ENCODE data around the gene SH3TC2. TPM values are rescaled to one million over a fixed set of nuclear protein-coding genes. Genes with fewer than 3 reads are reported as not detected.

The SH3TC2 gene
- total RNA-seq, 1 donor from 2014 or later: 0.25 TPM

GRCh38 chr5:149028984-149029383 lies 33.9 kb downstream of the SH3TC2 start:
- H3K9me3 Mint-ChIP-seq (ENCODE audit: unreplicated experiment): peaks cover 2% of the 10 kb centered on the region
- no peak overlapping the region for H3K4me3 Mint-ChIP-seq (ENCODE audit: unreplicated experiment)
- TF ChIP-seq CTCF (IDR thresholded peaks at IDR 0.05; ENCODE audit: partially characterized antibody, unreplicated experiment): no peak
- no peak overlapping the region for H3K27ac Mint-ChIP-seq (ENCODE audit: unreplicated experiment)
- no peak for DNase-seq
- H3K27me3 Mint-ChIP-seq (ENCODE audit: unreplicated experiment): peaks cover 5% of the 10 kb centered on the region
- H3K4me1 Mint-ChIP-seq (ENCODE audit: low read depth, unreplicated experiment): no peaks in the 10 kb centered on the region
- no peaks in the 10 kb centered on the region for H3K36me3 Mint-ChIP-seq (ENCODE audit: unreplicated experiment)

- H3K36me3 Mint-ChIP-seq (ENCODE audit: unreplicated experiment): no peaks in the 10 kb centered on the region
- no peak for TF ChIP-seq CTCF (IDR thresholded peaks at IDR 0.05; ENCODE audit: partially characterized antibody, unreplicated experiment)
- H3K27ac Mint-ChIP-seq (ENCODE audit: unreplicated experiment): no peak overlapping the region
- no peak overlapping the region for H3K4me3 Mint-ChIP-seq (ENCODE audit: unreplicated experiment)
- peaks cover 5% of the 10 kb centered on the region for H3K27me3 Mint-ChIP-seq (ENCODE audit: unreplicated experiment)
- no peaks in the 10 kb centered on the region for H3K4me1 Mint-ChIP-seq (ENCODE audit: low read depth, unreplicated experiment)
- DNase-seq: no peak
- peaks cover 2% of the 10 kb centered on the region for H3K9me3 Mint-ChIP-seq (ENCODE audit: unreplicated experiment)
These were observed 34.7 kb downstream of the SH3TC2 start for GRCh38 chr5:149028161-149028560.

GRCh38 chr5:149027636-149028035 lies 35.2 kb downstream of the SH3TC2 start:
- Mint-ChIP-seq H3K27ac (ENCODE audit: unreplicated experiment) (no peak overlapping the region), H3K27me3 (ENCODE audit: unreplicated experiment) (peaks cover 5% of the 10 kb centered on the region), H3K4me1 (ENCODE audit: low read depth, unreplicated experiment) (no peaks in the 10 kb centered on the region), H3K36me3 (ENCODE audit: unreplicated experiment) (no peaks in the 10 kb centered on the region), H3K4me3 (ENCODE audit: unreplicated experiment) (no peak overlapping the region), H3K9me3 (ENCODE audit: unreplicated experiment) (peaks cover 2% of the 10 kb centered on the region)
- DNase-seq: no peak
- TF ChIP-seq CTCF (IDR thresholded peaks at IDR 0.05; ENCODE audit: partially characterized antibody, unreplicated experiment): no peak

- DNase-seq: no peak
- H3K27ac Mint-ChIP-seq (ENCODE audit: unreplicated experiment): no peak overlapping the region
- H3K27me3 Mint-ChIP-seq (ENCODE audit: unreplicated experiment): peaks cover 2% of the 10 kb centered on the region
- no peak for TF ChIP-seq CTCF (IDR thresholded peaks at IDR 0.05; ENCODE audit: partially characterized antibody, unreplicated experiment)
- H3K4me1 Mint-ChIP-seq (ENCODE audit: low read depth, unreplicated experiment): peaks cover under 1% of the 10 kb centered on the region
- H3K4me3 Mint-ChIP-seq (ENCODE audit: unreplicated experiment): no peak overlapping the region
- H3K36me3 Mint-ChIP-seq (ENCODE audit: unreplicated experiment): no peaks in the 10 kb centered on the region
- H3K9me3 Mint-ChIP-seq (ENCODE audit: unreplicated experiment): peaks cover 2% of the 10 kb centered on the region
These were observed 37.9 kb downstream of the SH3TC2 start for GRCh38 chr5:149024943-149025342.

GRCh38 chr5:149024477-149024876 lies 38.4 kb downstream of the SH3TC2 start:
- H3K4me1 Mint-ChIP-seq (ENCODE audit: low read depth, unreplicated experiment): peaks cover 5% of the 10 kb centered on the region
- H3K27me3 Mint-ChIP-seq (ENCODE audit: unreplicated experiment): peaks cover 2% of the 10 kb centered on the region
- no peak for DNase-seq
- TF ChIP-seq CTCF (IDR thresholded peaks at IDR 0.05; ENCODE audit: partially characterized antibody, unreplicated experiment): no peak
- no peak overlapping the region for H3K27ac Mint-ChIP-seq (ENCODE audit: unreplicated experiment)
- no peaks in the 10 kb centered on the region for H3K36me3 Mint-ChIP-seq (ENCODE audit: unreplicated experiment)
- H3K4me3 Mint-ChIP-seq (ENCODE audit: unreplicated experiment): no peak overlapping the region
- H3K9me3 Mint-ChIP-seq (ENCODE audit: unreplicated experiment): peaks cover 2% of the 10 kb centered on the region

Data from glutamatergic neuron (in vitro differentiated cells).